Central memory CD8-positive, alpha-beta T cell (primary cell): ENCODE data around the gene SIVA1.
"Not testable (repeated sequence)": the region's sequence is repeated elsewhere in the genome, so short reads cannot be mapped to it uniquely, and the experiment has no call there.

ENCODE experiments used
- ATAC-seq: fragments of 150-1000 bp; cut with Tn5 transposase; replicated peaks from 2 replicates; pipeline ENCODE4 v1.10.0; 2022; ENCODE audit warnings: mild to moderate bottlenecking, moderate FRiP score, moderate number of reproducible peaks; ENCODE audit not compliant: poor library complexity, severe bottlenecking; ENCODE audit errors: extremely low read depth
- DNase-seq, 2 donors: peaks; one replicate each; pipeline ENCODE4 v3.0.0; 2021; ENCODE audit warnings: low spot score in 2 of 2
- H3K27ac Mint-ChIP-seq: one replicate; pipeline ENCODE4 v1.8.0; 2022; ENCODE audit warnings: low read depth, mild to moderate bottlenecking, moderate library complexity, mixed read lengths
- H3K27me3 Mint-ChIP-seq: one replicate; pipeline ENCODE4 v1.8.0; 2022; ENCODE audit warnings: mixed read lengths
- H3K36me3 Mint-ChIP-seq: one replicate; pipeline ENCODE4 v1.8.0; 2022; ENCODE audit warnings: mild to moderate bottlenecking, moderate library complexity, mixed read lengths; ENCODE audit not compliant: insufficient read depth
- H3K4me1 Mint-ChIP-seq: one replicate; pipeline ENCODE4 v1.8.0; 2022; ENCODE audit warnings: mixed read lengths
- H3K4me3 Mint-ChIP-seq: one replicate; pipeline ENCODE4 v1.8.0; 2022; ENCODE audit warnings: mild to moderate bottlenecking, moderate library complexity, mixed read lengths
- H3K9me3 Mint-ChIP-seq: one replicate; pipeline ENCODE4 v1.8.0; 2022; ENCODE audit warnings: mixed read lengths

The SIVA1 gene

DNA sequence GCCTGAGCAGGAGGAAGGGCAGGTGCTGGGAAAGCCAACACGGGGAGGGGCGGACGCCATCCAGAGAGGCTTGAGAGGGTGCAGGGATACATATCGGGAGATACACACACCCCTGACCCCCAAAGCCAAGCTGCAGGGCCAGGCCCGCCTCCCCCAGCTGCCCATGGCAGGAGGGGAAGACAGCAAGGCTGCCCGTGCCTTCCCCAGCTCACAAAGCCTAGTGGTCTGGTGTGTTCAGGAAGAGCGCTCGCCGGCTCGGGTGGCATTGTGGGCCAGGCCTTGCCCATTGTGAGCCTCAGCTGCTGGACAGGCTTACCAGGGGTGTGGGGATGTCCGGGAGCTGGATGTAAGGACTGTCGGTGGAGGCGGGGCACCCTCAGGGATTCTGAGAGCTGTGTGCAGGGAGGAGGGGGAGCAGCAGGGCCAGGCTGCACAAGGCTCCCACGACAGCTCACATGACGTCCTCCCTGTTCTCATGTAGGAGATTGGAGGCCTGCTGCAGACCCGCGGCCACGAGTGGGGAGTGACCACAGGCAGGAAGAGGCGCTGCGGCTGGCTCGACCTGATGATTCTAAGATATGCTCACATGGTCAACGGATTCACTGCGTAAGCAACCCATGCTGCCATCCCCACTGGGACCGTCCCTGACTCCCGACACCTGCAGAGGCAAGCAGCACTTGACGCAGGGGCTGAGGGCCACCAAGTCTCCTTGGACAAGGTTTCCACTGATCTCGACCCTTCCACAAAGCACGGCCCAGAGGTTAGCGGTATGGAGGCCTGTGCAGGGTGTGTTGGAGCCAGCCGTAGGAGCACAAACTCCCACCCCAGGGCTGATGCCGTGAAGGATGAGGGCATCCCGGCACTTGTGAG is 10.1 kb upstream of the SIVA1 start:
- H3K27ac Mint-ChIP-seq: no peak overlapping the region
- H3K27me3 Mint-ChIP-seq: no peaks in the 10 kb centered on the region
- no peak for DNase-seq
- no peak for ATAC-seq
- H3K9me3 Mint-ChIP-seq: no peaks in the 10 kb centered on the region
- H3K36me3 Mint-ChIP-seq: no peaks in the 10 kb centered on the region
- H3K4me1 Mint-ChIP-seq: peaks cover 6% of the 10 kb centered on the region
- H3K4me3 Mint-ChIP-seq: no peak overlapping the region

GRCh38 chr14:104743461-104744380 is 9.2 kb upstream of the SIVA1 start:
- Mint-ChIP-seq H3K4me3 (no peak overlapping the region), H3K4me1 (peaks cover 6% of the 10 kb centered on the region), H3K36me3 (no peaks in the 10 kb centered on the region), H3K27me3 (no peaks in the 10 kb centered on the region), H3K27ac (no peak overlapping the region), H3K9me3 (no peaks in the 10 kb centered on the region)
- DNase-seq (no peak), ATAC-seq (no peak)

- no peak overlapping the region for H3K4me3 Mint-ChIP-seq
- H3K9me3 Mint-ChIP-seq: no peaks in the 10 kb centered on the region
- ATAC-seq: no peak
- no peak for DNase-seq
- no peak overlapping the region for H3K27ac Mint-ChIP-seq
- H3K27me3 Mint-ChIP-seq: no peaks in the 10 kb centered on the region
- H3K4me1 Mint-ChIP-seq: peaks cover 6% of the 10 kb centered on the region
- H3K36me3 Mint-ChIP-seq: no peaks in the 10 kb centered on the region
Measured at GRCh38 chr14:104744484-104744883, 8.5 kb upstream of the SIVA1 start.

DNA sequence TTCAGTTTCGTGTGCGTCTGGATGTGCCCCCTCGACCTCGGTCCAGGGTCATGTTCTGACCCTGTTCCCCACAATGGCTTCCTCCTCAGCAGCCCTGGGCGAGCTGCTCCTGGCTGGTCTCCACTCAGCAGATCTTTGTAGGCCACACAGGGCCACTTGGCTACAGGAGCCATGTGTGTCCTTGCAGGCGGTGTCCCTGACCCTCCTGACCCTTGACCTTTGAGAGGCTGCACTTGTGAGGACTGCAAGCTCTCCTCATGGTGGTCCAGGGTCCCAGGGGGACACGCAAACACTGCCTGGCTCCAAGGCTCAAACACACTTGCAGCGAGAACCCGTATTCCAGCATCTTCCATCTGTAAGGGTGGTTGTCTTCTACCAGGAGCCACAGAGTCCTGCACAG is 7.5 kb upstream of the SIVA1 start:
- Mint-ChIP-seq H3K4me3 (no peak overlapping the region), H3K27ac (no peak overlapping the region), H3K9me3 (no peaks in the 10 kb centered on the region), H3K4me1 (peaks cover 6% of the 10 kb centered on the region), H3K36me3 (no peaks in the 10 kb centered on the region), H3K27me3 (no peaks in the 10 kb centered on the region)
- ATAC-seq (no peak), DNase-seq (no peak)

DNA sequence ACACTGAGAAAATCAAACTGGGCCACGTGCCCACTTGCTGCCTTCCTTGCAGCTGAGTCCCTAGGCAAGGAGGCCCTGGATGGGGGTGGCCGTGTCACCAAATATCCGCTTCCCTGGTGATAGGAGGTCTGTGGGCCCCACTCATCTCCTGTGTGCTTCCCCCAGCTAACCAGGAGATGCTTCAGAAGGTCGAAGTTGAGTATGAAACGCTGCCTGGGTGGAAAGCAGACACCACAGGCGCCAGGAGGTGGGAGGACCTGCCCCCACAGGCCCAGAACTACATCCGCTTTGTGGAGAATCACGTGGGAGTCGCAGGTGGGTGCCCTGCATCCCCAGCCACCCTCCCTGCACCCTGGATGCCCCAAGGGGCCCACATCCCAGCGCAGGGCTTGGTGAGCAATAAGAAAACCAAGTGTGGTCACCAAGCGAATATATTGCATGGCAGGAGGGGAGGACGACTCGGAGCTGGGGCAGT is 6.8 kb upstream of the SIVA1 start:
- Mint-ChIP-seq H3K4me3 (no peak overlapping the region), H3K36me3 (no peaks in the 10 kb centered on the region), H3K4me1 (peaks cover 6% of the 10 kb centered on the region), H3K27ac (no peak overlapping the region), H3K9me3 (no peaks in the 10 kb centered on the region), H3K27me3 (no peaks in the 10 kb centered on the region)
- DNase-seq (no peak), ATAC-seq (no peak)

GRCh38 chr14:104746934-104747481 is 5.9 kb upstream of the SIVA1 start:
- no peaks in the 10 kb centered on the region for H3K27me3 Mint-ChIP-seq
- no peaks in the 10 kb centered on the region for H3K9me3 Mint-ChIP-seq
- ATAC-seq: no peak
- H3K4me1 Mint-ChIP-seq: peaks cover 6% of the 10 kb centered on the region
- no peak for DNase-seq
- no peak overlapping the region for H3K4me3 Mint-ChIP-seq
- H3K36me3 Mint-ChIP-seq: no peaks in the 10 kb centered on the region
- no peak overlapping the region for H3K27ac Mint-ChIP-seq

- H3K9me3 Mint-ChIP-seq: no peaks in the 10 kb centered on the region
- no peak for DNase-seq
- no peak overlapping the region for H3K27ac Mint-ChIP-seq
- peaks cover 6% of the 10 kb centered on the region for H3K4me1 Mint-ChIP-seq
- no peak for ATAC-seq
- H3K4me3 Mint-ChIP-seq: no peak overlapping the region
- H3K27me3 Mint-ChIP-seq: no peaks in the 10 kb centered on the region
- peaks cover 4% of the 10 kb centered on the region for H3K36me3 Mint-ChIP-seq
Measured at GRCh38 chr14:104747876-104748275, 5.1 kb upstream of the SIVA1 start.

DNA sequence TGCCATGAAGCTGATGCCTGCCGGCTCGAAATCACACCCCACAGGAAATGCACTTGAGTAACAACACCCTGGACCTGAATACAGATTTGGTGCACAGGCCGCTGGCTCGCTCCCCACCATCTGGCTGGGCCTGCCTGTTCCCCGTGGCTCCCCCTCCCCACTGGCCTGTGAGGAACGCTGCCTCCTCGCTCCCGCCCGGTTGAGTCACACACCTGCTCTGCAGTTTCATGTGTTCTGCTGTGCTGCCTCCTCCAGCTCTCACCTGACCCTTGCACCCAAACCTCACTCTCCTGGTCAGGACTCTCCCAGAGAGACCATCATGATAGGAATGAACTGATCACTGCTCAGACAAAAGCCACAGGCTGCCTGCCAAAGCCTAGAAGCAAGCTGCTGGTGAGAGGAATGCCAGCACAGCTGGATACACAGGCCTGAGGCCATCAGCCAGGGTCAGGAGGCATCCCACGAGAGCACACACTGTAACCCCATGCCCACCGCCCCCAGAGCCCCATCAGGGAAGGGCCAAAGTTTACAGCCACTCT is 3.8 kb upstream of the SIVA1 start:
- no peaks in the 10 kb centered on the region for H3K27me3 Mint-ChIP-seq
- peaks cover 10% of the 10 kb centered on the region for H3K36me3 Mint-ChIP-seq
- no peak for ATAC-seq
- H3K4me3 Mint-ChIP-seq: no peak overlapping the region
- H3K27ac Mint-ChIP-seq: no peak overlapping the region
- no peaks in the 10 kb centered on the region for H3K9me3 Mint-ChIP-seq
- DNase-seq: no peak
- peaks cover 13% of the 10 kb centered on the region for H3K4me1 Mint-ChIP-seq

DNA sequence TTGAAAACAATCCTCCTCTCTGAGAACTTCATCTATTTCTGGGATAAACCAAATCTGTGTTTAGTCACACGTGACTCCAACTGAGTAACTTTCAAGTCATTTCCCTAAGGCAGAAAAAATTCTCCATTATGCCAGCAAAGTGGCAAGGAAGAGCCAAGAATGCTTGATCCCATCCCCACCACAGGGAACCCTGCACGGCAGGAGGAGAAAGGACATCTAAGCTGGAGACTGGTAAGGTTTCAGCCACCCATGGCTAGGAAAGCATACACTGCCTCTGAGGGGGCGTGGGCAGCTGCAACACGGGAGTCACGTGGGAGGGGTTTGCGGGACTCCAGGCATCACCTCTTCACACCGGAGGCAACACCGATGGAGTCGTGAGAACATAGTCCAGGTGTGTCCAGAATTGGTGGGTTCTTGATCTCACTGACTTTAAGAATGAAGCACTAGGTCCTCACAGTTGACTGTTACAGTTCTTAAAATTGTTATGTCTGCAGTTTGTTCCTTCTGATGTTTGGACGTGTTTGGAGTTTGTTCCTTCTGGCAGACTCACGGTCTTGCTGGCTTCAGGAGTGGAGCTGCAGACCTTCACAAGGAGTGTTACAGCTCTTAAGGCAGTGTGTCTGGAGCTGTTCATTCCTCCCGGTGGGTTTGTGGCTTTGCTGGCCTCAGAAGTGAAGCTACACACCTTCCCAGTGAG is 2.7 kb upstream of the SIVA1 start:
- H3K27me3 Mint-ChIP-seq: no peaks in the 10 kb centered on the region

GRCh38 chr14:104750753-104751057 is 2.2 kb upstream of the SIVA1 start:
- DNase-seq, H3K27me3 Mint-ChIP-seq, ATAC-seq, H3K9me3 Mint-ChIP-seq, H3K4me3 Mint-ChIP-seq, H3K27ac Mint-ChIP-seq: not testable (repeated sequence)
- Mint-ChIP-seq H3K36me3 (peaks cover 12% of the 10 kb centered on the region), H3K4me1 (peaks cover 24% of the 10 kb centered on the region)

More for the DNA sequence above, 2.7 kb upstream of the SIVA1 start:
- ATAC-seq (no peak), DNase-seq (no peak)
- Mint-ChIP-seq H3K9me3 (no peaks in the 10 kb centered on the region), H3K36me3 (peaks cover 12% of the 10 kb centered on the region), H3K4me1 (peaks cover 22% of the 10 kb centered on the region), H3K27ac (no peak overlapping the region), H3K4me3 (no peak overlapping the region)

GRCh38 chr14:104751539-104752422 is 1.2 kb upstream of the SIVA1 start:
- H3K4me3 Mint-ChIP-seq: peak overlapping the region; percentile 89
- H3K9me3 Mint-ChIP-seq: no peaks in the 10 kb centered on the region
- peaks cover 28% of the 10 kb centered on the region for H3K4me1 Mint-ChIP-seq
- DNase-seq: peak in 1 of 2 donors; percentile 23
- ATAC-seq: no peak
- H3K27ac Mint-ChIP-seq: no peak overlapping the region
- no peaks in the 10 kb centered on the region for H3K27me3 Mint-ChIP-seq
- H3K36me3 Mint-ChIP-seq: peaks cover 16% of the 10 kb centered on the region
